Esophagus mucosa (tissue), 1 donor: ENCODE results near the gene LMX1B. TPM values are rescaled to one million over a fixed set of nuclear protein-coding genes. Genes with fewer than 3 reads are reported as not detected.

Source experiments
- ATAC-seq: fragments of 200-7000 bp; cut with Tn5 transposase; one replicate; pipeline ENCODE4 v1.9.1; 2020
- total RNA-seq: library from RNA; stranded (reverse); gene quantifications from one replicate; pipeline ENCODE4 v1.2.4, GENCODE V29; 2023
- donor health status: DM: yes; HTN: yes; CAD: no.

Gene LMX1B
- total RNA-seq, 1 donor from 2014 or later, result not detected

GRCh38 chr9:126681336-126681735, 67.6 kb downstream of the LMX1B start:
- no peak for ATAC-seq

GRCh38 chr9:126682113-126682810, 68.5 kb downstream of the LMX1B start:
- ATAC-seq, result no peak

GRCh38 chr9:126682928-126683697, 69.4 kb downstream of the LMX1B start:
- ATAC-seq, result no peak

- no peak for ATAC-seq
Observed at GRCh38 chr9:126683698-126684044, 69.9 kb downstream of the LMX1B start.

GRCh38 chr9:126684345-126684744, 70.6 kb downstream of the LMX1B start:
- ATAC-seq, result no peak

- ATAC-seq, result no peak
Observed at GRCh38 chr9:126684965-126685465, 71.3 kb downstream of the LMX1B start.

GRCh38 chr9:126687930-126688461, 74.3 kb downstream of the LMX1B start:
- ATAC-seq, result no peak

- ATAC-seq, result no peak
Observed at GRCh38 chr9:126688617-126689016, 74.9 kb downstream of the LMX1B start.

GRCh38 chr9:126689027-126689825, 75.5 kb downstream of the LMX1B start:
- no peak for ATAC-seq

GRCh38 chr9:126690431-126691051, 76.8 kb downstream of the LMX1B start:
- peak; percentile 35 for ATAC-seq

- no peak for ATAC-seq
Observed at GRCh38 chr9:126692041-126692758, 78.5 kb downstream of the LMX1B start.

- no peak for ATAC-seq
Observed at GRCh38 chr9:126692759-126693427, 79.2 kb downstream of the LMX1B start.

- no peak for ATAC-seq
Observed at GRCh38 chr9:126693428-126693944, 79.8 kb downstream of the LMX1B start.

- no peak for ATAC-seq
Observed at GRCh38 chr9:126694206-126695081, 80.7 kb downstream of the LMX1B start.

- ATAC-seq, result no peak
Observed at GRCh38 chr9:126695186-126695585, 81.5 kb downstream of the LMX1B start.

- no peak for ATAC-seq
Observed at GRCh38 chr9:126695701-126696400, 82.1 kb downstream of the LMX1B start.

GRCh38 chr9:126696401-126697145, 82.8 kb downstream of the LMX1B start:
- ATAC-seq, result no peak

- ATAC-seq, result no peak
Observed at GRCh38 chr9:126697330-126697729, 83.6 kb downstream of the LMX1B start.
